Tongue (tissue), 2 donors: ENCODE measurements around the gene TRIP11. TPM values are rescaled to one million over a fixed set of nuclear protein-coding genes. Genes with fewer than 3 reads are reported as not detected.

Experiments used
- DNase-seq: peaks from one replicate; pipeline ENCODE4 v3.0.0-alpha.2; 2015
- total RNA-seq: library from RNA; depleted of rRNA; stranded (reverse); fragments of >200 nt; gene quantifications from one replicate; pipeline ENCODE4 v1.2.3, GENCODE V29; 2014

TRIP11 gene
- total RNA-seq, 1 donor from 2014 or later: 64.5 TPM

GRCh38 chr14:91955168-91955567 lies 84.7 kb downstream of the TRIP11 start:
- DNase-seq: no peak

- DNase-seq: no peak
Observed at GRCh38 chr14:91953170-91953985, 86.5 kb downstream of the TRIP11 start.

- peak; percentile 90 for DNase-seq
Observed at GRCh38 chr14:91947475-91948184, 92.2 kb downstream of the TRIP11 start, which contains the start of gene FBLN5. Gene FBLN5, minus strand, starts transcription at chr14:91947694. Its CDS starts 465 bp downstream, at chr14:91947229.

GRCh38 chr14:91946622-91947474 lies 93.0 kb downstream of the TRIP11 start:
- DNase-seq: peak; percentile 66

GRCh38 chr14:91945751-91946621 lies 93.9 kb downstream of the TRIP11 start:
- DNase-seq: peak; percentile 27

- DNase-seq: no peak
Observed at GRCh38 chr14:91942946-91943345, 96.9 kb downstream of the TRIP11 start.

DNA sequence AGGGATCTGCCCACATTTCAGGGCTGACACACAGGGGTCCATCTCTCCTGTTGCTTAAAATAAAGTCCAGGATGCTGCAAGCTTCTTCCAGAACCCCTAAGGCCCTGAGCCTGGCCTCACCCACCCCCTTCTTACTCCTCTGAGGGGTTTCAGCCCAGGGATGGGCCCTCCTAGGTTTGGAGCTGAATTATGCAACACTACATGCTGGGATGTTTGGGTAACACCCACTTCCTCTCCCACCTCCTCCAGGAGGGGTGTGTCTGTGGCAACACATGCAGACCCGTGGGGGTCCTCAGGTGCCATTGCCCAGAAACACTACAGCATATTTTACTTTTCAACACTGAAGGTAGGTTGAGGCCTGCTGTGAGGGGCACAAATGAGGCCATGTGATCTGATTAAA lies 97.7 kb downstream of the TRIP11 start:
- DNase-seq: no peak

GRCh38 chr14:91940209-91940608 lies 99.7 kb downstream of the TRIP11 start:
- DNase-seq: no peak

DNA sequence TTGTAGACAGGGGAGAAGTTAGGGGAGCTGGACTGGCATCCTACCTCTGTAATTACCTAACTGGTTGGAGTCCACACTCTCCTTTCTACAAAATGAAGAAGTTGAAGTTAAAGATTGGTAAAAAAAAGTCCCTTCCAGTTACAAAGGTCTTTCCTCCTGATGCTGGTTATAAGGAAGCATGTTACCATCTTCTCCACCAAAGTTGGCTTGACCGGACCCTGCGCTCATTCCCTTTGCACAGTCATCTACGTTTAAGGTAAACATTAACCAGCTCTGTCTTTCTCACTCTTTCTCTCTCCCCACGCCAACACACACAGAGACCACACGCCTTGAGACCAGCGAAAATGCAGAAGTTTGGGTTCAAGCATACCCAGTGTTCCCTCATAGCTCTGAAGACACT lies 104.3 kb downstream of the TRIP11 start:
- DNase-seq: no peak

GRCh38 chr14:91934554-91935285 lies 105.1 kb downstream of the TRIP11 start:
- DNase-seq: no peak

- no peak for DNase-seq
Observed at GRCh38 chr14:91931478-91932088, 108.3 kb downstream of the TRIP11 start.

- peak; percentile 30 for DNase-seq
Observed at GRCh38 chr14:91929700-91930099, 110.2 kb downstream of the TRIP11 start.

DNA sequence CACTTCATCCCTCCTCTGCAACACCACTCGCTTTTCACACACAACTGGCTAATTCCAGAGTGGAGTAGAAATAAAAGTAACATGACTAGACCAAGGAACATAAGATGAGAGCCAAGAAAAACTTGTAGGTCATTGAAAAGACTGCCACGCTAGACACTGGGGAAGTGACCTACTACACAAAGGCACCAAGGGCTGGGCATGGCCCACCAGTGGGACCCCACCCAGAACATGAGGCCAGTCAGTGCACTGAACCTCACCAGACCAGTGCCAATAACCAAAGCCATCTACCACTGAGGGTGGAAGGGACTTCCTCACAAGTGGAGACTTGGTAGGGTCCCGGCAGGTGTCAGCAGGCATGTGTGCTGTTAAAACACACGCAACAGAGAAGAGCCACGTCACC lies 112.1 kb downstream of the TRIP11 start:
- no peak for DNase-seq

DNA sequence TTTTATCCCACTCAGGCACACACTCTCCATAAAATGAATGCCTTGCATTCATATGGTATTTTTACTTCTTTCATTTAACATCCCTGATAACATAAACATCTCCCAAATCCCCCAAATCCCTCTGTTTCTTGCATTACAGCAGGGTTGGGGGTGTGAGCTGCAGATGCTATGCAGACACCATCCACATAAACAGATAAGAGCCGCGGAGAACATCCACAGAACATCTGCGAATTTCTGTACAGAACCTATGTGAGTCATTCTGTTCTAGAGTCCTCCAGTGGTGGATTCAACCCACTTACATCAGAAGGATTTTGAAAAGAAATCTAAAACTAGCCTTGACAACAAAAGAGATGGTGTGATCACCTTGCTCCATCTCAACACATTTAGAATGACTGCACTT lies 112.7 kb downstream of the TRIP11 start:
- no peak for DNase-seq

DNA sequence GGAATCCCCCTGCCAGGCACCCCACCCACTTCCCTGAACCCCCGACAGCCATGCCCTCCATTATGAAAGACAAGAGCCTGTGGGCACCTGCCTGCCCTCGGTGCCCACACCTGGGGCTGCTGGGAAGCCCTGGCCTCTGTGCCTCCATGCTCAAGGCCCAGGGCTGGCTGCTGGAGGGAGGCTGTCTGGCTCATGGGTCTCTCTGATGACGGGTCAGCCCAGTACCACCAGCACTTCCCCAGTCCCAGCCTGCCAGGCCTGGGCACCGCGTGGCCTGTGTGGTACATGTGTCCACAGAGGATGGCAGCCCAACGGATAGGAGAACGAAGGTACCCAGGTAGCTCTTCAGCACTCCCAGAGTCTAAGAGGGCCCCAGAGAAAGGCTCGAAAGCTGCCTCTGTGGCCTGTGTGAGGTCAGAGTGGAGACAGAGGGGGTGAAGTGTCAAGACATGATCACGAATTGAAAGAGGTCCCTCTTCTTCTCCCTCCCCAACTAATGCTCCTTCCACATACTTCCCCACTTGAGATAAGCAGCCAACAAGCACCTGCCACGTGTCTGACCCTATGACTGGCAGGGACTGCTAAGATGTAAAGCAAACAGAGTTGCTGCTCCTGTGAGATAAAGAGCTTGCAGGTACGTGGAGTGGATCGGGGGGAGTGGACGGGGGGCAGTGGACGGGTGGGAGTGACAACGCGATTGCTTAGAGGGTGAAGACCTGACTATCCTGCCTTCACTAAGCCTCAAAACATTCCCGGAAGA lies 113.5 kb downstream of the TRIP11 start:
- no peak for DNase-seq

DNA sequence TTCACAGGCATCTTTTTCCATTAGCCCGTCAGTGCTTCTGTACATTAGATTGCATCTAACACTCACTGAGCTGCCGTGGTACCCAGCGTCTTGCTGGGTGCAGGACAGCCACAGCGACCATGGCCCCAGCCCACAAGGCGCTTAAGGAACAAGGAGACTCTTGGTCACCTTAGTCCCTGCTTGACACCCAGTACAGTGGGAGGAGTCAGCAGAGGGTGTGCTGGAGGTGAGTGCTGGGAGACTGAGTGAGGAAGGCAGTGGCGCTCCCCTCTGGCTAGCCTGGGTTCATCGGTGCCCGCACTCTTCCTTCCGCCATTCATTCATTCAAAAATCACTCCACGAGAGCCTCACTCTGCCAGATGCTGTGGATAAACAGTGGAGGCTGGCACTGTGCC lies 114.1 kb downstream of the TRIP11 start:
- DNase-seq: no peak

DNA sequence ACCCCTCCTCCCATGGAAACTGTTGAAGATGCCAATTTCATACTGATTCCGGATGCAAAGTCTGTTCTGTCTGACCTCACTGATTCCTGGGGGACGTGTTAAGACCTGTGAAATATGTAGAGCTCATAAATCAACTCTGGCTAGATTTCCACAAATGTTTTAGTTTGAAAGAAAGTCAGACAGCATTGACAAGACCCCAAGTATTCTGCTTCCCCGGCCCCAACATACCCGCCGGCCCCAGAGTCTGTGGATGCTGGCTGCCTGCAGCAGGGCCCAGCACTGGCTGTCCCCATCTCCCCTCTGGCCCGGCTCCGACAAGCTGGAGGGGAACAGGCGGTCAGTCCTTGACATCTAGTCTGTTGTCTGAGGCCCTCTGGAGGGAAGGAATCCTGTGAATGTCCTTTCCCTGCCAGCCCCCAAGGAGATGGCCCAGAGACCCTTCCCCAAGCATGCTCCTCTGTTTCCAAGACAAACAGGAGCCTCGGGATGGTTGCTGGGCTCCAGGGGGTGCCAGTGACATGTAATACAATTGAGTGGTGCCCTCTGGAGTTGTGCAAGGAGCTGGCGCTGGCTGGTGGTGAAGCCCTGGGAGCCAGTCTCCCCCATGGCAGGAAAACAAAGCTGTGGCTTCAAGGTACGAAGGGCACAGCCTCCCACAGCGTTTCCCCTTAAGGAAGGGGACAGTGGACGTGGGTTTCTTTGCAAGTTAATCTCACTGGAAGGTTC lies 114.7 kb downstream of the TRIP11 start:
- DNase-seq: peak; percentile 86

GRCh38 chr14:91920526-91920925 lies 119.3 kb downstream of the TRIP11 start:
- DNase-seq: no peak

DNA sequence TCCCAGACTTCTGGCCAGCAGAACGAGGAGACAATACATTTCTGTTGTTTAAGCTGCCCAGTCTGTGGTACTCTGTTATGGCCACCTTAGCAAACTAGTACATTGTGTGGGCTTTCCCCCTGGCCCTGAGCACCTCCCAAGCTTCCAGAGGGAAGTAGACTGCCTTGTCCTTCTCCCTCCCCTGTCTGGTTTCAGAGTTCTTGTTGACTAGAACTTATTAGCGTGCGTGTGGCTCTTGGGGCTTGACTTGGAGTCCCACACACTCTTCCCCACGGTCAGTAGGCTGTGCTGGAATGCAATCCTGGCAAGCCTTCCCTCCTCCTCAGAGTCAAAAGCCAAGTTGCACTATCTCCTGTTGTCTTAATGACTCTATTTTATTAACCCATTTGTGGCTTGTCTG lies 120.0 kb downstream of the TRIP11 start:
- DNase-seq: no peak
